ENCODE measurements around the gene MAFG. TPM values are rescaled to one million over a fixed set of nuclear protein-coding genes. Genes with fewer than 3 reads are reported as not detected.

The MAFG gene
- total and polyA plus RNA-seq, 2 of the 13 experiments (the other 11 are each of a cell fraction or from before 2014, with no cell fraction given): 14.5 to 20.0 TPM

- TF ChIP-seq ATF2 (CRISPR knock-in tag; IDR thresholded peaks at IDR 0.05) (0 out of 2 replicates have a peak, but pooled peaks have one; percentile 38), ZNF44 (CRISPR knock-in tag; IDR thresholded peaks at IDR 0.05) (no peak), RBAK (CRISPR knock-in tag; IDR thresholded peaks at IDR 0.05) (no peak), IRF2 (CRISPR knock-in tag; IDR thresholded peaks at IDR 0.05) (peak; percentile 30; the same call in 1 of the 2 replicates), TSC22D2 (CRISPR knock-in tag; IDR thresholded peaks at IDR 0.05; ENCODE audit: borderline replicate concordance) (peak; percentile 80; the same call in 1 of the 2 replicates), SRSF1 (optimal IDR thresholded peaks at IDR 0.05; ENCODE audit: low read depth, low read length) (peak; percentile 24), ZNF496 (CRISPR knock-in tag; IDR thresholded peaks at IDR 0.05; ENCODE audit: insufficient replicate concordance) (no peak), NR0B2 (CRISPR knock-in tag; IDR thresholded peaks at IDR 0.05) (peak; percentile 81), TAF15 (IDR thresholded peaks at IDR 0.05; ENCODE audit: low read depth, low read length, poor library complexity, severe bottlenecking) (peak; percentile 34), ZNF407 (CRISPR knock-in tag; IDR thresholded peaks at IDR 0.05; ENCODE audit: not compliant biosample characterization) (peak; percentile 68), ZNF256 (CRISPR knock-in tag; conservative IDR thresholded peaks at IDR 0.05) (no peak), TAF1 (CRISPR knock-in tag; IDR thresholded peaks at IDR 0.05) (peak; percentile 48), BRF2 (CRISPR knock-in tag; IDR thresholded peaks at IDR 0.05) (no peak), SOX6 (IDR thresholded peaks at IDR 0.05) (no peak), SOX6 (CRISPR knock-in tag; IDR thresholded peaks at IDR 0.05) (no peak; the same call in 1 of the 2 replicates), TBP (CRISPR knock-in tag; IDR thresholded peaks at IDR 0.05) (peak; percentile 82; the same call in 1 of the 2 replicates), GABPB1 (CRISPR knock-in tag; IDR thresholded peaks at IDR 0.05) (peak; percentile 60), MED13 (CRISPR knock-in tag; IDR thresholded peaks at IDR 0.05) (peak; percentile 85)
Observed at GRCh38 chr17:81927653-81928543, at the start of gene MAFG (continued).

Data from HepG2 (cell line).